Measurements from ENCODE around the gene PTTG1IP.

DNA sequence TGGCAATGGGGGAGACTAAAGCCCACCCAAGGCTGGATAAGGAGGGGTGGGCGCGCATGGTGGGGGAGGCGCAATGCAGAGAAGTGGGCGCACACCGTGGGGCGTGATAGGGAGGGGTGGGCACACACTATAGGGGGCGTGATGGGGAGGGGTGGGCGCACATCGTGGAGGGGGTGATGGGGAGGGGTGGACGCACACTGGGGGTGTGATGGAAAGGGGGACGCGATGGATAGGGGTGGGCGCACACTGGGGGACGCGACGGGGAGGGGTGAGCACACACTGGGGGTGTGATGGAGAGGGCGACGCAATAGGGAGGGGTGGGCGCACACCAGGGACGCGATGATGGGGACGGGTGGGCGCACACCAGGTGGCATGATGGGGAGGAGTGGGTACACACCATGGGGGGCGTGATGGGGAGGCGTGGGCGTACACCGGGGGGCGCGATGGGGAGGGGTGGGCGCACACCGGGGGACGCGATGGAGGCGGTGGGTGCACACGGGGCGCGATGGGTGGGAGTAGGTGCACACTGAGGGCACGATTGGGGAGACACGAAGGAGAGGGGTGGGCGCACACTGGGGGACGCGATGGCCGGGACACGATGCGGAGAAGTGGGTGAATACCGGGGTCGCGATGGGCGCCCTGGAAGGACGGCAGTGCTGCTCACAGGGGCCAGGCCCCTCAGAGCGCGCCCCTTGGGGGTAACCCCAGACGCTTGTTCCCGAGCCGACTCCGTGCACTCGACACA lies 56.6 kb downstream of the PTTG1IP start:
- TF ChIP-seq CTCF (conservative IDR thresholded peaks at IDR 0.05), result no peak
- no peak for TF ChIP-seq ZFX (IDR thresholded peaks at IDR 0.05)

Measured in C4-2B (cell line).